Karpas-422 (cell line): ENCODE measurements around the gene TMEM63A. TPM values are rescaled to one million over a fixed set of nuclear protein-coding genes. Genes with fewer than 3 reads are reported as not detected.

ENCODE experiments used
- DNase-seq: peaks from one replicate; pipeline ENCODE4 v3.0.0-alpha.2; 2015
- H2AFZ ChIP-seq: fragments of 200-600 bp; sonication (generic); 2 replicates; pipeline ENCODE4 v1.6.1; 2014; ENCODE audit warnings: antibody characterized with exemption, low read length, mixed read lengths
- H3K27ac ChIP-seq: fragments of 200-600 bp; sonication (generic); 2 replicates; pipeline ENCODE4 v1.5.1; 2014; ENCODE audit warnings: mild to moderate bottlenecking, low read length, moderate library complexity
- H3K27me3 ChIP-seq: fragments of 200-600 bp; sonication (generic); 2 replicates; pipeline ENCODE4 v1.6.1; 2014; ENCODE audit warnings: low read length, mixed read lengths
- H3K36me3 ChIP-seq: fragments of 200-600 bp; sonication (generic); 2 replicates; pipeline ENCODE4 v1.6.1; 2014; ENCODE audit warnings: low read length, mixed read lengths; ENCODE audit not compliant: insufficient read depth
- H3K4me1 ChIP-seq: fragments of 200-600 bp; sonication (generic); 2 replicates; pipeline ENCODE4 v1.6.1; 2014; ENCODE audit warnings: mild to moderate bottlenecking, low read length, mixed read lengths
- H3K4me2 ChIP-seq: fragments of 200-600 bp; sonication (generic); 2 replicates; pipeline ENCODE4 v1.6.1; 2014; ENCODE audit warnings: low read length, low read depth, mild to moderate bottlenecking; ENCODE audit not compliant: poor library complexity, severe bottlenecking
- H3K4me3 ChIP-seq: fragments of 200-600 bp; sonication (generic); 2 replicates; pipeline ENCODE4 v1.5.1; 2014; ENCODE audit warnings: mild to moderate bottlenecking, antibody characterized with exemption, low read length, mixed read lengths
- H3K79me2 ChIP-seq: fragments of 200-600 bp; sonication (generic); 2 replicates; pipeline ENCODE4 v1.6.1; 2014; ENCODE audit warnings: mild to moderate bottlenecking, low read length, mixed read lengths
- H3K9ac ChIP-seq: fragments of 200-600 bp; sonication (generic); 2 replicates; pipeline ENCODE4 v1.6.0; 2014; ENCODE audit warnings: low read length
- H3K9me2 ChIP-seq: fragments of 200-600 bp; sonication (generic), shearing (Covaris generic); replicated peaks from 2 replicates; pipeline ENCODE4 v1.6.0; 2014; ENCODE audit warnings: mild to moderate bottlenecking, low read length, moderate library complexity; ENCODE audit not compliant: insufficient read depth
- H3K9me3 ChIP-seq: fragments of 300-700, 200-600 bp; sonication (generic); 2 replicates; pipeline ENCODE4 v1.6.1; 2014; ENCODE audit warnings: low read length, mixed read lengths
- H4K20me1 ChIP-seq: fragments of 200-600 bp; sonication (generic); 2 replicates; pipeline ENCODE4 v1.6.1; 2014; ENCODE audit warnings: mild to moderate bottlenecking, antibody characterized with exemption, low read length, low read depth; ENCODE audit not compliant: insufficient read depth
- total RNA-seq: library from RNA; depleted of rRNA; stranded (reverse); fragments of >200 nt; shearing (Covaris generic); gene quantifications from 2 replicates; pipeline ENCODE4 v1.2.3, GENCODE V29; 2014; ENCODE audit warnings: low replicate concordance

Gene TMEM63A
- total RNA-seq, 1 experiment from 2014 or later, result 4.8 TPM

GRCh38 chr1:225834417-225835329 is 47.5 kb downstream of the TMEM63A start:
- no peak for DNase-seq
- Histone ChIP-seq H3K4me3 (no peak overlapping the region), H4K20me1 (no peaks in the 10 kb centered on the region), H3K4me2 (no peak overlapping the region), H3K79me2 (no peaks in the 10 kb centered on the region), H3K36me3 (no peaks in the 10 kb centered on the region), H3K9me3 (no peaks in the 10 kb centered on the region), H3K27me3 (no peaks in the 10 kb centered on the region), H3K9ac (no peak overlapping the region), H3K9me2 (no peaks in the 10 kb centered on the region), H3K4me1 (no peaks in the 10 kb centered on the region), H3K27ac (no peak overlapping the region), H2AFZ (no peak overlapping the region)

DNA sequence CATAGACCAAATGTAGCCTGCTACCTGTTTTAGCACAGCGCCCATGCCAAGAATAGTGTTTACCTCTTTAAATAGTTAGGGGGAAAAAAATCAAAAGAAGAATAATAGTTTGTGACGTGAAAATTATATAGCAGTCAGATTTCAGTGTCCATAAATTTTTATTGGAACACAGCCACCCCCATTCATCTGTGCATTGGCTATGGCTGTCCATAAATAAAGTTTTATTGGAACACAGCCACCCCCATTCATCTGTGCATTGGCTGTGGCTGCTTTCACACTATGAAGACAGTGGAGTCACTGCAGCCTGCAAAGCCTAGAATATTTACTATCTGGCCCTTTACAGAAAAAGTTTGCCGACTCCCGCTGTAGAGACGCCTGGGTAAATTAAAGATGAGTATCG is 51.3 kb downstream of the TMEM63A start:
- H4K20me1 ChIP-seq, result no peaks in the 10 kb centered on the region
- H3K36me3 ChIP-seq, result no peaks in the 10 kb centered on the region
- no peak overlapping the region for H3K4me3 ChIP-seq
- no peaks in the 10 kb centered on the region for H3K9me3 ChIP-seq
- H3K4me1 ChIP-seq, result no peaks in the 10 kb centered on the region
- H3K79me2 ChIP-seq, result no peaks in the 10 kb centered on the region
- no peak overlapping the region for H2AFZ ChIP-seq
- H3K27ac ChIP-seq, result no peak overlapping the region
- no peak overlapping the region for H3K9ac ChIP-seq
- H3K27me3 ChIP-seq, result no peaks in the 10 kb centered on the region
- no peak overlapping the region for H3K4me2 ChIP-seq
- H3K9me2 ChIP-seq, result no peaks in the 10 kb centered on the region
- DNase-seq, result no peak

DNA sequence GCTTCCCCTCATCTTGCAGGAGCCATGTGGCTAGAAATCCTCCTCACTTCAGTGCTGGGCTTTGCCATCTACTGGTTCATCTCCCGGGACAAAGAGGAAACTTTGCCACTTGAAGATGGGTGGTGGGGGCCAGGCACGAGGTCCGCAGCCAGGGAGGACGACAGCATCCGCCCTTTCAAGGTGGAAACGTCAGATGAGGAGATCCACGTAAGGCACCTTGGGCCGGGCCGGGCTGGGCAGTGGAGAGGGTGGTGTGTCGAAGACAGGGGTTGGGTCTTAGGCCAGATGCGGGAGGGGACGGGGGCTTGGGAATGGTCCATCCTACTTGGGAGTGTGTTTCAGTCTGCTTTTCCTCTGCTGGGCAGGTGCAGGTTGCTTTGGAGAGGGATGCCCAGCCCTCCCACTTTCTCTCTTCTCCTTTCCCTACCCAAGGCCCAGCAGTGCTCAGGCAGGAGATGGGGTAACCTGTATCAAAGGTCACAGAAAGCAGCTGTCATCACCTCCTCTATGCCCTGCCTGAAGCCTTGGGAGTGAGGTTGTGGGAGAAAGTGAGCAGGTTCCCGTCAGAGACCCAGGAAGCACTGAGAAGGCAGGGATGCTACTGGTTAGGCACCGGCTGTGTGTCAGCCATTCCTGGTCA is 53.4 kb downstream of the TMEM63A start:
- no peaks in the 10 kb centered on the region for H3K4me1 ChIP-seq
- no peaks in the 10 kb centered on the region for H4K20me1 ChIP-seq
- no peaks in the 10 kb centered on the region for H3K9me2 ChIP-seq
- no peak overlapping the region for H3K4me2 ChIP-seq
- H3K9me3 ChIP-seq, result no peaks in the 10 kb centered on the region
- no peak overlapping the region for H3K9ac ChIP-seq
- H3K4me3 ChIP-seq, result no peak overlapping the region
- H2AFZ ChIP-seq, result no peak overlapping the region
- H3K27me3 ChIP-seq, result no peaks in the 10 kb centered on the region
- H3K27ac ChIP-seq, result no peak overlapping the region
- H3K79me2 ChIP-seq, result no peaks in the 10 kb centered on the region
- DNase-seq, result no peak
- no peaks in the 10 kb centered on the region for H3K36me3 ChIP-seq

DNA sequence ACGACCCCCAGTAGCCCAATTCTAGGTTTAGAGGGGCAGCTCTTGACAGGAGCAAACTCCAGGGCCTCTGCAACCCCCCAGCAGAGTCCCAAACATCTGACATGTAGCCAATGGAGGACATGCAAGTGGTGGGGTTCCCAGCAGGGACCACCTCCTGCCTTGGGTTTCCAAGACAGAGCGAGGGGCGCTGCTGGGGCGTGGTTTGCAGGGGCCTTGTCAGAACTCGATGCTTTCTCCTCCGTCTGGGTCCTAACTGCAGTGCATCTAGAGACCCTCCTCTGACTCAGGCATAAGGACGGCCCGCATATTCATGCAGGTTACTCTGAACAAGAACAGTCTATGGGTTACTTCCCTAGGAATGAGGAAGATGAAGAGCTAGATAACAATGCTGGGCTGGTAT is 55.1 kb downstream of the TMEM63A start:
- Histone ChIP-seq H3K27me3 (no peaks in the 10 kb centered on the region), H3K4me2 (no peak overlapping the region), H3K4me1 (no peaks in the 10 kb centered on the region), H3K4me3 (no peak overlapping the region), H3K27ac (no peak overlapping the region), H3K36me3 (no peaks in the 10 kb centered on the region), H2AFZ (no peak overlapping the region), H3K9me2 (no peaks in the 10 kb centered on the region), H3K79me2 (no peaks in the 10 kb centered on the region), H3K9me3 (no peaks in the 10 kb centered on the region), H4K20me1 (no peaks in the 10 kb centered on the region), H3K9ac (no peak overlapping the region)
- no peak for DNase-seq

DNA sequence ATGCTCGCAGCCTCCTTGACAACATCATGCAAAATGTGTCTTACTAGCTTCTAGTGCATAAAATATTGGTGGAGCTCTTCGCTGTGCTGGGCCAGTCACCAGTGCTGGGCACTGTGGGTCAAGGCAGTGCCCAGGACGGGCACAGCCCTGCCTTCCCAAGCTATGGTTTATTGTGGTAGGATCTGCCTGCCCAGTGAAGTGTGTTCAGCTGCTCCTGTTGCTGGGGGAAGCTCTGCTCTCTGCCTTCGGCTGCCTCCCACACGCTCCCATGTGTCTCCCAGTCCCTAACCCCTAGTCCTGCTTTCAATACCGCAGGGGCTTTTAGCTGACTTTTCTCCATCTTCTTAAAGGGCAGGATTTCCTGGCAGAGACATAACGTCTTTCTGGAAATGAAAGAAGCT is 56.6 kb downstream of the TMEM63A start:
- H3K9me2 ChIP-seq, result no peaks in the 10 kb centered on the region
- no peak for DNase-seq
- H3K27ac ChIP-seq, result no peak overlapping the region
- no peak overlapping the region for H3K4me2 ChIP-seq
- no peaks in the 10 kb centered on the region for H4K20me1 ChIP-seq
- no peaks in the 10 kb centered on the region for H3K36me3 ChIP-seq
- no peak overlapping the region for H3K9ac ChIP-seq
- no peak overlapping the region for H2AFZ ChIP-seq
- H3K9me3 ChIP-seq, result no peaks in the 10 kb centered on the region
- no peak overlapping the region for H3K4me3 ChIP-seq
- no peaks in the 10 kb centered on the region for H3K4me1 ChIP-seq
- no peaks in the 10 kb centered on the region for H3K79me2 ChIP-seq
- H3K27me3 ChIP-seq, result no peaks in the 10 kb centered on the region

DNA sequence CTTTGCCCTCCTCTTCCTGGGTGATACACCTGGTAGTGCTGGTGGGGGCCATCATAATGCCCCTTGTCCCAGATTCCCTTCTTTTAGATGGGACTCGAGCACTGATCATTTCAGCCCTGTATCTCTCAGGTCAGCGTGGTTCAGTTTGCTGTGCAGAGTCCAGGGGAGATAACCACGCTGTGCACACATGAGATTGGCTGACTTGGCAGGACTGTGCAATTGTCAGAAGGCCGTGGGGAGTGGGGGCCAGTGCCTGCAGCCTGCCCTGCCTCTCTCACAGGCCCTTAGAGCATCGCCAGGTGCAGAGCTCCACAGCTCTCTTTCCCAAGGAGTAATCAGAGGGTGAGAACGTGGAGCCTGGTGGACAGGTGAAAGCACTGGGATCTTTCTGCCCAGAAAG is 57.1 kb downstream of the TMEM63A start:
- no peaks in the 10 kb centered on the region for H4K20me1 ChIP-seq
- H3K27me3 ChIP-seq, result no peaks in the 10 kb centered on the region
- no peak overlapping the region for H3K4me2 ChIP-seq
- no peak overlapping the region for H3K4me3 ChIP-seq
- H3K36me3 ChIP-seq, result no peaks in the 10 kb centered on the region
- H3K27ac ChIP-seq, result no peak overlapping the region
- H3K9me2 ChIP-seq, result no peaks in the 10 kb centered on the region
- H3K9ac ChIP-seq, result no peak overlapping the region
- H3K9me3 ChIP-seq, result no peaks in the 10 kb centered on the region
- H2AFZ ChIP-seq, result no peak overlapping the region
- H3K79me2 ChIP-seq, result no peaks in the 10 kb centered on the region
- no peaks in the 10 kb centered on the region for H3K4me1 ChIP-seq
- DNase-seq, result no peak

DNA sequence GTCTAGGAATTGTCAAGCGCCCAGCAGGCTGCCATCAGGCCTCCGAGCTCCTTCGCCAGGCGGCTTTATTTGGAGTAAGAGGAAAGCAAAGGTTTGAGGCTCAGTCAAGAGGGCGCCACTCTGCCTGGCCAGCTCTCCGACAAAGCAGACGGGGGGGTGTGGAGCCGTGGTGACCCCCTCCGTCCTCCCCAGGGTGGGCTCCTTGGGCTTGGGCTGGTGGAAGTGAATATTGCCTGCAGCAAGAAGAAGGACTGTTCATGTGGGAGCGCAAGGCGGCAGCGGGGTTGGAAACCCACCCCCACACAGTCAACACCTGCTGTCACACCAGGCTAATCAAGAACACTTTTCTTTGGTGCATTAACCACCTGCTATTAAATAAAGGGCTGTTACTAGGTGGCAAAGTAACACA is 57.6 kb downstream of the TMEM63A start:
- H3K4me3 ChIP-seq, result no peak overlapping the region
- H3K4me2 ChIP-seq, result no peak overlapping the region
- H3K9me3 ChIP-seq, result no peaks in the 10 kb centered on the region
- H3K9me2 ChIP-seq, result no peaks in the 10 kb centered on the region
- H4K20me1 ChIP-seq, result no peaks in the 10 kb centered on the region
- no peak for DNase-seq
- no peak overlapping the region for H3K9ac ChIP-seq
- no peaks in the 10 kb centered on the region for H3K27me3 ChIP-seq
- H3K4me1 ChIP-seq, result no peaks in the 10 kb centered on the region
- no peaks in the 10 kb centered on the region for H3K36me3 ChIP-seq
- H3K79me2 ChIP-seq, result no peaks in the 10 kb centered on the region
- H2AFZ ChIP-seq, result no peak overlapping the region
- no peak overlapping the region for H3K27ac ChIP-seq

GRCh38 chr1:225823811-225824261 is 58.3 kb downstream of the TMEM63A start:
- no peaks in the 10 kb centered on the region for H3K36me3 ChIP-seq

More at GRCh38 chr1:225823811-225824261, 58.3 kb downstream of the TMEM63A start:
- no peak overlapping the region for H2AFZ ChIP-seq
- H3K4me2 ChIP-seq, result no peak overlapping the region
- H3K9me3 ChIP-seq, result no peaks in the 10 kb centered on the region
- no peak overlapping the region for H3K27ac ChIP-seq
- H4K20me1 ChIP-seq, result no peaks in the 10 kb centered on the region
- H3K79me2 ChIP-seq, result no peaks in the 10 kb centered on the region
- no peak for DNase-seq
- H3K9me2 ChIP-seq, result no peaks in the 10 kb centered on the region
- H3K9ac ChIP-seq, result no peak overlapping the region
- H3K4me3 ChIP-seq, result no peak overlapping the region
- no peaks in the 10 kb centered on the region for H3K27me3 ChIP-seq
- H3K4me1 ChIP-seq, result no peaks in the 10 kb centered on the region
